ENCODE results near the gene C4orf54.

DNA sequence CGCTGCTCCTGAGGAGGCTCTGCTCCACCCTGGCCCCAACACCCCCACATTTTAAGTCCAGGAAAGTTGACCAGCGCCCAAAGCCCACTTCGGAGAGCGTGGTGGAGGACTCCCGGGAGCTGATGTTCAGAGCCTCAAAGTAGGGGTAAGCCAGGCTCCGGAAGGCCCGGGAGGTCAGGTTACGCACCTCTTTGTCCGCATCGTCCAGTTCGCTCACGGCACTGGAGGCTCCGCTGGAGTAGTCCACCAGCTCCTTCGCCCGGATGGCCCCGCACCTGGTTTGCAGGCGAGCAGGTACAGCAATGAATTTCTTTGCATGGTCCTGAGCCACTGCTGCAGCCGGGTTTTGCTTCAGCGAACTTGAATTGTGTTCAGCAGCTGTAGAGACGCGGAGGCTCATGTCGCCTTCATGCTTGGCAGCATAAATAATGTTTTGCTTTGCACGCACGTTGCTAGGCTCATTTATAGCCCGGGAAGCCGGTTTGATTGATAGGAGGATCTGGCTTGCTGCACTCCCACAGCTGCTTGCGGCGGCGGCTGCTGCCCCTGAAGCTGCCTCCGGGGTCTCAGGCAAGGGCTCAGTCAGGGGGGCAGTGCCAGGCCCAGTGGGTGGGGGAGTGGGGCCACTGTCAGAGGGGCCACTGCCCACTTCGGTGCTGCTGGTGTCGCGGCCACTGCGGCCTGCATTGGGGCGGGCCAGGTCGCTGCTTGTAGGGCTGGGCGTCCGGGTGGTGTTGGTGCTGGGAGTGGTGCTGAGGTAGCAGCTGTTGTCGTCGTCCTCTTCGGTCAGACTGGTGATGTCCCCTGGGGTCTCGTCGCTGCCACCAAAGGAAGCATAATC lies 4.8 kb downstream of the C4orf54 start:
- TF ChIP-seq, protein P1, sequence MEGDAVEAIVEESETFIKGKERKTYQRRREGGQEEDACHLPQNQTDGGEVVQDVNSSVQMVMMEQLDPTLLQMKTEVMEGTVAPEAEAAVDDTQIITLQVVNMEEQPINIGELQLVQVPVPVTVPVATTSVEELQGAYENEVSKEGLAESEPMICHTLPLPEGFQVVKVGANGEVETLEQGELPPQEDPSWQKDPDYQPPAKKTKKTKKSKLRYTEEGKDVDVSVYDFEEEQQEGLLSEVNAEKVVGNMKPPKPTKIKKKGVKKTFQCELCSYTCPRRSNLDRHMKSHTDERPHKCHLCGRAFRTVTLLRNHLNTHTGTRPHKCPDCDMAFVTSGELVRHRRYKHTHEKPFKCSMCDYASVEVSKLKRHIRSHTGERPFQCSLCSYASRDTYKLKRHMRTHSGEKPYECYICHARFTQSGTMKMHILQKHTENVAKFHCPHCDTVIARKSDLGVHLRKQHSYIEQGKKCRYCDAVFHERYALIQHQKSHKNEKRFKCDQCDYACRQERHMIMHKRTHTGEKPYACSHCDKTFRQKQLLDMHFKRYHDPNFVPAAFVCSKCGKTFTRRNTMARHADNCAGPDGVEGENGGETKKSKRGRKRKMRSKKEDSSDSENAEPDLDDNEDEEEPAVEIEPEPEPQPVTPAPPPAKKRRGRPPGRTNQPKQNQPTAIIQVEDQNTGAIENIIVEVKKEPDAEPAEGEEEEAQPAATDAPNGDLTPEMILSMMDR (IDR thresholded peaks at IDR 0.05): no peak
- TF ChIP-seq POLR2A (IDR thresholded peaks at IDR 0.05): no peak
